Immature natural killer cell (primary cell): ENCODE measurements around the gene ITGB3BP. TPM values are rescaled to one million over a fixed set of nuclear protein-coding genes. Genes with fewer than 3 reads are reported as not detected.
A peak's percentile ranks its signal among the peaks of the same experiment; 100 is the strongest.
"Not testable (repeated sequence)": the region's sequence is repeated elsewhere in the genome, so short reads cannot be mapped to it uniquely, and the experiment has no call there.

Source experiments
- DNase-seq, 3 donors: peaks; one replicate each; pipeline ENCODE4 v3.0.0; 2022; ENCODE audit warnings: mixed read lengths in 1 of 3
- H3K27ac Mint-ChIP-seq, 6 donors: one replicate each; pipeline ENCODE4 v1.8.0; 2020; ENCODE audit warnings: mixed read lengths in 6 of 6, mild to moderate bottlenecking in 5 of 6, inconsistent platforms in 4 of 6, moderate library complexity in 3 of 6
- H3K27me3 Mint-ChIP-seq, 3 donors: one replicate each; pipeline ENCODE4 v1.8.0; 2020 to 2021; ENCODE audit warnings: low read depth in 3 of 3, mild to moderate bottlenecking in 3 of 3, mixed read lengths in 3 of 3, moderate library complexity in 3 of 3, inconsistent platforms in 1 of 3
- H3K36me3 Mint-ChIP-seq, 3 donors: one replicate each; pipeline ENCODE4 v1.8.0; 2020; ENCODE audit warnings: mixed read lengths in 3 of 3, inconsistent platforms in 2 of 3, mild to moderate bottlenecking in 2 of 3
- H3K4me1 Mint-ChIP-seq, 2 donors: one replicate each; pipeline ENCODE4 v1.8.0; 2020; ENCODE audit warnings: inconsistent platforms in 2 of 2, mild to moderate bottlenecking in 2 of 2, mixed read lengths in 2 of 2, moderate library complexity in 1 of 2
- H3K4me3 Mint-ChIP-seq, 5 donors: one replicate each; pipeline ENCODE4 v1.8.0; 2020; ENCODE audit warnings: mild to moderate bottlenecking in 5 of 5, mixed read lengths in 5 of 5, inconsistent platforms in 3 of 5, moderate library complexity in 3 of 5
- H3K9me3 Mint-ChIP-seq, 6 donors: one replicate each; pipeline ENCODE4 v1.8.0; 2020; ENCODE audit warnings: mild to moderate bottlenecking in 6 of 6, mixed read lengths in 6 of 6, inconsistent platforms in 4 of 6, moderate library complexity in 3 of 6
- polyA plus RNA-seq, 3 donors: library from polyadenylated mRNA; unstranded; fragments of 300-500 nt; fragmentation: Illumina TruSeq; gene quantifications; one replicate each; pipeline ENCODE4 v1.2.3, GENCODE V29; 2021

Gene ITGB3BP
- polyA plus RNA-seq, 3 donors from 2014 or later: 7.9 to 24.0 (median 23.5) TPM

DNA sequence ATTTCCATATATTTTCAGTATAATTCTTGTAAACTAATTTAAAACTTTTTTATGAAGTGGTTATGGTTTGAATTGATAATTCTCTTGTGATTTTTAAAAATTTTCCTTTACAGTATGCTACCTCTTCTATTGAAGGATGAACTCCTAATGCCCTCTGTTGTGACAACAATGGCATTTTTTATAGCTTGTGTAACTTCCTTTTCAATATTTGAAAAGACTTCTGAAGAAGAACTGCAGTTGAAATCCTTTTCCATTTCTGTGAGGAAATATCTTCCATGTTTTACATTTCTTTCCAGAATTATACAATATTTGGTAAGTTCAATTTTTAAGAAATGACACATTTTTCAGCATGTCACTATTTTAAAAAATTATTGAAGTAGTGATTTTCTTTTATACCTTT is 94.2 kb downstream of the ITGB3BP start:
- Mint-ChIP-seq H3K27me3 (peaks cover 0 to 4% (median 0%) of the 10 kb centered on the region in 3 donors), H3K4me1 (no peaks in the 10 kb centered on the region), H3K4me3 (no peak overlapping the region)

DNA sequence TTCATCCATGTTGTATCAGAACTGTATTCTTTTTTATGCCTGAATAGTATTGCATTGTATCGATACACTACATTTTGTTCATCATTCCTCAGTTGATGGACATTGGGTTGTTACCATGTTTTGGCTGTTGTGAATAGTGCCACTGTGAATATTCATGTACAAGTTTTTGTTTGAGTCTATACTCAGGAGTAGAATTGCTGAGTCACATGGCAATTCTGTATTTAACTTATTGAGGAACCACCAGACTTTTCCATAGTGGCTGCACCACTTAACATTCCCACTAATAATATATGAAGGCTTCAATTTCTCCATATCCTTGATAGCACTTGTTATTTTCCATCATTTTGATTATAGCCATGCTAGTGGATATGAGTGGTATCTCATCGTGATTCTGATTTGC is 99.4 kb downstream of the ITGB3BP start:
- H3K27me3 Mint-ChIP-seq: no peaks in the 10 kb centered on the region
- no peak for DNase-seq
- peaks cover 11 to 31% (median 25%) of the 10 kb centered on the region in 3 donors for H3K36me3 Mint-ChIP-seq
- H3K4me3 Mint-ChIP-seq: no peak overlapping the region
- no peak overlapping the region for H3K27ac Mint-ChIP-seq
- H3K9me3 Mint-ChIP-seq: no peaks in the 10 kb centered on the region
- H3K4me1 Mint-ChIP-seq: no peaks in the 10 kb centered on the region

More for the DNA sequence above, 94.2 kb downstream of the ITGB3BP start:
- peaks cover 17 to 33% (median 32%) of the 10 kb centered on the region in 3 donors for H3K36me3 Mint-ChIP-seq
- no peak overlapping the region for H3K27ac Mint-ChIP-seq
- H3K9me3 Mint-ChIP-seq: no peaks in the 10 kb centered on the region
- DNase-seq: no peak

DNA sequence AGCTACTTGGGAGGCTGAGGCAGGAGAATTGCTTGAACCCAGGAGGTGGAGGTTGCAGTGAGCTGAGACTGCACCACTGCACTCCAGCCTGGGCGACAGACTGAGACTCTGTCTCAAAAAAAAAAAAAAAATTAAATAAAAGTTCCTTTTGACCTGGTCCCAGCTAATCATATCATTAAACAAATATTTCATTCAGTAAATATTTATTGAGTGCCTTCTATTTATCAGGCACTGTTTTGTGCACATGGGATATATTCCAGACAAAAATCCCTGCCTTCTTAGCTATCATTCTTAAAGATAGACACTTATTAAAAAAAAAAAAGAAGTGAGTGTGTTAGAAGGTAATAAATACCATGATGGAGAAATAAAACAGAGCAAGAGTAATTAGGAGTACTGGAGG is 102.3 kb downstream of the ITGB3BP start:
- not testable (repeated sequence) for H3K27me3 Mint-ChIP-seq, H3K9me3 Mint-ChIP-seq, H3K4me1 Mint-ChIP-seq, H3K27ac Mint-ChIP-seq, H3K4me3 Mint-ChIP-seq, DNase-seq
- peaks cover 19 to 40% (median 25%) of the 10 kb centered on the region in 3 donors for H3K36me3 Mint-ChIP-seq

DNA sequence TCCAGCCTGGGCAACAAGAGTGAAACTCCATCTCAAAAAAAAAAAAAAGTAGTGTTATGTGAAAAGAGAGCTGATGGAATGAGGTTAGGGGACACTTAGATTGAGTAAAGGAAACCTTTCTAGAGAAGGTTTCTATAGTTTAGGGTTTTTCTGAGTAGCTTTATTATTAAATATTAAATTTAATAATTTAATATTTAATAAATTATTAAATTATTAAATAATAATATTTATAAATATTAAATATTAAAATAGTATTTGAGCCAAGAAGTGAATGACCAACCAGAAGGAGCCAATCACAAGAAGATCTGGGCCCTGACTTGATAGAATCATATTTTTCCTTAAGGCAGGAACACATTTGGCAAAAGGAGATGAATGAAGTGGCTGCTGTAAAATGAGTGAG is 104.9 kb downstream of the ITGB3BP start:
- DNase-seq: no peak
- H3K36me3 Mint-ChIP-seq: peaks cover 19 to 47% (median 25%) of the 10 kb centered on the region in 3 donors
- H3K4me1 Mint-ChIP-seq: no peaks in the 10 kb centered on the region
- no peaks in the 10 kb centered on the region for H3K9me3 Mint-ChIP-seq
- H3K4me3 Mint-ChIP-seq: no peak overlapping the region
- H3K27me3 Mint-ChIP-seq: no peaks in the 10 kb centered on the region
- no peak overlapping the region for H3K27ac Mint-ChIP-seq

DNA sequence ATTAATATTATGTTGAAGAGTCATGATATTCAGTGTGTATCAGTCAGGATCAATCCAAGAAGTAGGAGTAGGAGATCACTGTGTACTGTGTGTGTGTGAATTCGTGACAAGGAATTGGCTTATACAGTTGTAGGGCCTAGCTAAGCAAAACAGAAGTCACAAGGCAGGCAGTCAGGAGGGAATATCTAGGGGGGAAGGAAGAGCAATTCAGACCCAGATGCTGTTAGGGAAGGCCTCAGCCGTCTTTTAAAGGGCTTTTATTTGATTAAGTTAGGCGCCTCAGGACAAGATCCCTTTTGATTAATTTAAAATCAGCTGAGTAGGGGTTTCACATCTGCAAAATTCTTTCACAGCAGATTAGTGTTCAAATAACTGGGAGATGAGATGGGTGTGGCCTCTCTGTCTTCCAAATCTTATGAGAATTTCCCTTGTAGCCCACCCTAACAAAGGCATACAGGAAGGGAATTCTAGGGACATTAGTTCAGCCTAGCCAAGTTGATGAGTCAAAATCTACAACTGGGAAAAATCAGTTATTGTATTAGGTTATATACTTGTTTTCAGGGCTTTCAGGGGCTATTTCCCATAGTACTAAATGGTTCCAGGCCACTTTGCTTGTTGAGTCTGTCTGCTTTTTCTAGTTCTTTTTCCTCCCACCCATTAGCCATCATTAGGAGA is 108.2 kb downstream of the ITGB3BP start:
- no peak for DNase-seq
- peak overlapping the region in 1 of 6 donors; percentile 53 for H3K27ac Mint-ChIP-seq
- no peaks in the 10 kb centered on the region for H3K9me3 Mint-ChIP-seq
- no peaks in the 10 kb centered on the region for H3K4me1 Mint-ChIP-seq
- H3K4me3 Mint-ChIP-seq: no peak overlapping the region
- H3K36me3 Mint-ChIP-seq: peaks cover 13 to 36% (median 25%) of the 10 kb centered on the region in 3 donors
- no peaks in the 10 kb centered on the region for H3K27me3 Mint-ChIP-seq

DNA sequence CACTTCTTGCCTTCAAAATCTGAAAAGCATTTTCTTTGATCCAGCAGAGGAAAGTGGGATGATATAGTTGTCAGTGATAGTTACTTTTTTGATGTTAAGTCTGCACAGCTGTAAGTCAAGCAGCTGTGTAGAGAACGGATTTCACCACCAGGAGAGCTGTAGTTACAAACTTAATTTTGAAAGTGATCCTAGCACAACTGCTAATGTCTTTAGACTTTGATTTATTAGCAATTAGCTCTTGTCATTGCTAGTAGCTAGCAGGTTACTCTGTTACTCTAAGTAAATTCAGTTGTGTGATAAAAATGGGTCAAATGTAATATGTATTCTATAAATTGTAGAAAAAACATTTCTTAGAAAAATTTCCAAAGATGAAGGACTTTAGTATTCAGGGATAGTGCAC is 109.6 kb downstream of the ITGB3BP start:
- Mint-ChIP-seq H3K36me3 (peaks cover 16 to 31% (median 22%) of the 10 kb centered on the region in 3 donors), H3K4me1 (no peaks in the 10 kb centered on the region), H3K27ac (no peak overlapping the region), H3K27me3 (no peaks in the 10 kb centered on the region), H3K9me3 (no peaks in the 10 kb centered on the region), H3K4me3 (no peak overlapping the region)
- DNase-seq: no peak

DNA sequence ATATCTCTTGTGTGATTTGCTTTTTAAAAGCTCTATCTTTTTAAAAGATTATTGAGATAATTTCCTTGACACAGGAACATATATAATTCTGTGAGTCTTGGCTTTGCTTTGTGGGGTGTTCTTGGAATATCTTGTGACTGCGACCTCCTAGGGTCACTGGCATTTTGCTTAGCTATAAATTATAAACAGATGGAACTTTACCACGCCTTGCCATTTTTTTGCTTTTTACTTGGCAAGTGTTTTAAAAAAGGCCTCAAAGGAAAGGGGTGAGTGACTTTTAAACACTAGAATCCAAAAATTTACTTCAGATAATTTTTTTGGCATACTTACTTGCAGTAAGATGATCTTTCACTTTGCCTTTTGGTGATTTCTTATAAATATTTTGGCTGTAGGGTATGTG is 112.0 kb downstream of the ITGB3BP start:
- Mint-ChIP-seq H3K36me3 (peaks cover 16 to 39% (median 25%) of the 10 kb centered on the region in 3 donors), H3K9me3 (no peaks in the 10 kb centered on the region), H3K4me3 (no peak overlapping the region), H3K27me3 (no peaks in the 10 kb centered on the region), H3K4me1 (no peaks in the 10 kb centered on the region), H3K27ac (peak overlapping the region in 1 of 6 donors; percentile 27)
- DNase-seq: no peak

DNA sequence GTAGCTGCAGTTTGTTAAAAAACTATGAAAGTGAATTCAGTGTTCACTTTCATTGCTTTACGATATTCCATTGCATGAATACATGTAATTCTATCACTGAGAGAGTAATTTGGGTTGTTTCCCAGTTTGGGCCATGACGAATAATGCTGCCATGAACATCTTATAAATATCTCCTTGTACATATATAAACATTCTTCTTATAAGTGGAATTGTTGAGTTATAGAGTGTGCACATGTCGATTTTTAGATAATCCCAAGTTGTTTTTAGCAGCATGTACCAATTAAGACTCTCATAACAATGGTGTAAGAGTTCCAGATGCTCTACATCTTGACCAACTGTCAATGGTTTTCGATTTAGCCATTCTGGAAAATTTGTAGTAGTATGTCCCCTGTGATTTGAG is 114.7 kb downstream of the ITGB3BP start:
- H3K4me3 Mint-ChIP-seq: no peak overlapping the region

DNA sequence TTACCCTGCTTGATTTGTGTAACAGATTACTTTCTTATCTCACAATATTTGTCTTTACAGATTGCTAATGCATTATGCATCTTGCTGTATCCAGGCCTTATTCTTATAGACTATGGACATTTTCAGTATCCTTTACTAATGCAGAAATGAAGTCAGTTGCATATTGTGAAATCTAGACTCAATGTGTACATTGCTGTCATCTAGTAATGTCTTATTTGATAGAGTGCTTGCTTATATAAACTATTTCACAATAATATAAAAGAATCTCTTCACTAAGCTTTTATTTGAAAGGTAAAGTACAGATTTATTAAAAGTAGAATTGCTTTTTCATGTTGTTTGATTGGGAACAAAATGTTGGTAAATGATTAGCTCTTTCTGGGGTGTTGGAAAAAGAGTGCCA is 116.0 kb downstream of the ITGB3BP start:
- no peaks in the 10 kb centered on the region for H3K4me1 Mint-ChIP-seq
- DNase-seq: no peak
- no peaks in the 10 kb centered on the region for H3K9me3 Mint-ChIP-seq
- no peak overlapping the region for H3K27ac Mint-ChIP-seq
- H3K36me3 Mint-ChIP-seq: peaks cover 23 to 40% (median 35%) of the 10 kb centered on the region in 3 donors
- no peaks in the 10 kb centered on the region for H3K27me3 Mint-ChIP-seq
- H3K4me3 Mint-ChIP-seq: no peak overlapping the region

More for the DNA sequence above, 114.7 kb downstream of the ITGB3BP start:
- Mint-ChIP-seq H3K27me3 (no peaks in the 10 kb centered on the region), H3K27ac (no peak overlapping the region), H3K36me3 (peaks cover 22 to 45% (median 38%) of the 10 kb centered on the region in 3 donors), H3K4me1 (no peaks in the 10 kb centered on the region), H3K9me3 (no peaks in the 10 kb centered on the region)
- DNase-seq: no peak

DNA sequence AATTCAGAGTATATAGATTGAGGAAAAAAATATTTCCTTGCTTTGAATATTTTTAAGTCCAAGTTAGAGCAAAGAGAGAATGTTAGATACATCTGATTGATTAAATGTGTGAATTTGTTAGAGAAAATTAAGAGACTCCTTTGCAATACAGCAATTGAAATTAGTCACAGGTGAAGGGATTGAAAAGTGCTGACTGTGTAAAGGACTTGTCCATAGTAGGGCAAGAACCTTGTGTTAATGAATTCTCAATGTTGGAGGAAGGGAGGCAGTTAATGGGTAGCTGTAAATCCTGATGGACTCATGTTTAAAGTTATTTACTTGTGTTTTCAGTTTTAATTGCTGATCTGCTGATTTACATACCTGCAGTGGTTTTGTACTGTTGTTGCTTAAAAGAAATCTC is 117.0 kb downstream of the ITGB3BP start:
- H3K4me1 Mint-ChIP-seq: no peaks in the 10 kb centered on the region
- H3K27me3 Mint-ChIP-seq: no peaks in the 10 kb centered on the region
- no peaks in the 10 kb centered on the region for H3K9me3 Mint-ChIP-seq
- no peak overlapping the region for H3K4me3 Mint-ChIP-seq
- DNase-seq: no peak
- H3K27ac Mint-ChIP-seq: no peak overlapping the region
- H3K36me3 Mint-ChIP-seq: peaks cover 23 to 40% (median 32%) of the 10 kb centered on the region in 3 donors

DNA sequence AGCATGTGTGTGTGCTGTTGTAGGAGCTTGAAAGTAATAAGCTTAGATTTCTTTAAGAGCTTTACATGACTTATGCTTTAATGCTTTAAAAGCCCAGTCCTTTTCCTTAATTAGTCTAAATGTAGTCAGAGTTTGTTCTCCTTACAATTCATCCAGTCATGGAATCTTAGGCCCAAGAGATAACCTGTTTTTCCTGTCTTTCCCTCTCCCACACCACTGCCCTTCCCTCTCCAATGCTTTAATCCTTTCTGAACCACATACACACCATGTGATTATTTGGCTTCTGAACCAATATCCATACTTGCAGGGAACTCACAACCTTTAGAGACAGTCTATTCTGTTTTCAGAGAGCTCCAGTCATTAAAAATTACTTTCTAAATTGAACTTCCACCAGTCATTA is 118.0 kb downstream of the ITGB3BP start:
- DNase-seq: no peak
- no peaks in the 10 kb centered on the region for H3K9me3 Mint-ChIP-seq
- no peaks in the 10 kb centered on the region for H3K4me1 Mint-ChIP-seq
- H3K4me3 Mint-ChIP-seq: no peak overlapping the region
- H3K27me3 Mint-ChIP-seq: no peaks in the 10 kb centered on the region
- H3K27ac Mint-ChIP-seq: no peak overlapping the region
- peaks cover 23 to 47% (median 32%) of the 10 kb centered on the region in 3 donors for H3K36me3 Mint-ChIP-seq

DNA sequence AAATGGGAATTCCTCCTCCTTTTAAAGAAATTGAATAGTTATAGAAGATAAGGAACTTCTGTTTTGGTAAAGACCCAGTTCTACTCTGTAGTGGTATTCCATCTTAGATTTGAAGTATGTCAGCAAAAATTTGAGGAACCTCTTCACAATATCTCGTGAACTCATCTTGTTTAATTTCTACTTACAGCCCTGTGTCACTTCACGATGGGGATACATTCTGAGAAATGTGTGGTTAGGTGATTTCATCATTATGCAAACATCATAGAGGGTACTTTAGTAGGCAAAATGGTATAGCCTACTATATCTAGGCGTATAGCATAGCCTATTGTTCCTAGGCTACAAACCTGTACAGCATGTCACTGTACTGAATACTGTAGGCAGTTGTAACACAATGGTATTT is 119.6 kb downstream of the ITGB3BP start:
- Mint-ChIP-seq H3K27me3 (no peaks in the 10 kb centered on the region), H3K4me1 (no peaks in the 10 kb centered on the region), H3K9me3 (no peaks in the 10 kb centered on the region), H3K36me3 (peaks cover 16 to 49% (median 29%) of the 10 kb centered on the region in 3 donors), H3K27ac (no peak overlapping the region), H3K4me3 (no peak overlapping the region)
- DNase-seq: no peak

DNA sequence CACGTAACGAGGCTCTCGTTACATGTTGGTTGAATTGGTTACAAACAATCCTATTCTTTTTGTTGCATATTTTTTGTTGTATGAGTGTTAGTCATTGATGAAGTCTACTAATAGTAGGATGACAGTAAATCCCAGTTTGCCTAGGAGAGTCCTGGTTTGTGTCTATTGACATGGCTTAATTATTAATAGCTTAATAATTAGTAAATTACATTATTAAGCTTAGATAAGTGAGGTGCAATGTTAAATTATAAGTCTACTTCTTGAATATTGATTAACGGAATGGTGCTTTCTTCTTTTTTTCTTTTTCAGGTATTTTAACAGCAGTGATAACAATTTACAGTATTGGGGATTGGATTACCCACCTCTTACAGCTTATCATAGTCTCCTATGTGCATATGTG is 121.1 kb downstream of the ITGB3BP start:
- H3K4me3 Mint-ChIP-seq: no peak overlapping the region
- H3K4me1 Mint-ChIP-seq: no peaks in the 10 kb centered on the region
- H3K27me3 Mint-ChIP-seq: no peaks in the 10 kb centered on the region
- no peak for DNase-seq
- H3K9me3 Mint-ChIP-seq: no peaks in the 10 kb centered on the region
- H3K27ac Mint-ChIP-seq: no peak overlapping the region
- peaks cover 10 to 38% (median 23%) of the 10 kb centered on the region in 3 donors for H3K36me3 Mint-ChIP-seq
